Mesothelial cell of epicardium (in vitro differentiated cells): ENCODE results near the gene SYNE1. TPM values are rescaled to one million over a fixed set of nuclear protein-coding genes. Genes with fewer than 3 reads are reported as not detected.

ENCODE experiments used
- DNase-seq, 2 experiments: peaks; one replicate each; pipeline ENCODE4 v3.0.0; 2021; ENCODE audit warnings: low spot score in 2 of 2; ENCODE audit not compliant: unreplicated experiment in 2 of 2
- H3K27ac Mint-ChIP-seq: 2 replicates; pipeline ENCODE4 v1.8.0; 2021; ENCODE audit warnings: mixed read lengths
- H3K27me3 Mint-ChIP-seq: 2 replicates; pipeline ENCODE4 v1.8.0; 2021; ENCODE audit warnings: low read depth, mixed read lengths
- H3K36me3 Mint-ChIP-seq: 2 replicates; pipeline ENCODE4 v1.8.0; 2021; ENCODE audit warnings: mixed read lengths
- H3K4me1 Mint-ChIP-seq: 2 replicates; pipeline ENCODE4 v1.8.0; 2021; ENCODE audit warnings: mixed read lengths
- H3K4me3 Mint-ChIP-seq: 2 replicates; pipeline ENCODE4 v1.8.0; 2021; ENCODE audit warnings: mild to moderate bottlenecking, moderate library complexity, mixed read lengths
- H3K9me3 Mint-ChIP-seq: 2 replicates; pipeline ENCODE4 v1.8.0; 2021; ENCODE audit warnings: mixed read lengths
- CTCF ChIP-seq: fragments of 200-600 bp; sonication (generic); IDR thresholded peaks from one replicate; pipeline ENCODE4 v1.5.0; 2021; ENCODE audit warnings: antibody characterized with exemption; ENCODE audit not compliant: unreplicated experiment
- total RNA-seq: library from RNA; stranded (reverse); gene quantifications from 3 replicates; pipeline ENCODE4 v1.2.1, GENCODE V29; 2021

Gene SYNE1
- total RNA-seq, 1 donor from 2014 or later = 60.5 TPM

GRCh38 chr6:152386131-152386530 is 251.0 kb downstream of the SYNE1 start:
- no peak overlapping the region for H3K4me3 Mint-ChIP-seq
- no peak for TF ChIP-seq CTCF
- no peaks in the 10 kb centered on the region for H3K27me3 Mint-ChIP-seq
- no peak overlapping the region for H3K27ac Mint-ChIP-seq
- H3K4me1 Mint-ChIP-seq = peaks cover 12% of the 10 kb centered on the region
- no peak for DNase-seq
- no peaks in the 10 kb centered on the region for H3K9me3 Mint-ChIP-seq
- H3K36me3 Mint-ChIP-seq = no peaks in the 10 kb centered on the region

GRCh38 chr6:152380993-152381898 is 255.9 kb downstream of the SYNE1 start:
- TF ChIP-seq CTCF = no peak
- Mint-ChIP-seq H3K4me3 (peak overlapping the region; percentile 88), H3K4me1 (peaks cover 28% of the 10 kb centered on the region)

DNA sequence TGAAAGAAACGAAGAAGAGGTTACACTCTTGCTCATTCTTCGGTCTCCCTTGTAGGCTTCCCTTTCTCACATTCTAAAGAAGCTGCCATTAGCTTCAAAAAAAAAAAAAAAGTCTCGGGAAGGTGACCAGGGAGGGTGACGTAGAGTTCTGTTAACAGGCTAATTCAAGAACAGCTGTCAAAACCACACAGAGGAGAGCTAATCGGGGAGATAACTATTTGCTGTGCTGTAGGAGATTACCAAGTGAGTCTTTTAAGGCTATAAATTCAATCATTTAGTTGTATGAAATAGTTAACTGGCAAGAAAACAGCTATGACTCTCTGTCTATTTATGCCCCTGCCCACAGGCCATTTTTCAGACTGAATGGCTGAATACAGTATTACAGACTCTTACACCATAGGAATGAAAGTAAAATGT is 256.8 kb downstream of the SYNE1 start:
- H3K27me3 Mint-ChIP-seq = no peaks in the 10 kb centered on the region
- peak overlapping the region; percentile 99 for H3K27ac Mint-ChIP-seq
- peaks cover 5% of the 10 kb centered on the region for H3K36me3 Mint-ChIP-seq
- no peak for DNase-seq
- no peaks in the 10 kb centered on the region for H3K9me3 Mint-ChIP-seq
- peak overlapping the region; percentile 88 for H3K4me3 Mint-ChIP-seq
- no peak for TF ChIP-seq CTCF
- peaks cover 28% of the 10 kb centered on the region for H3K4me1 Mint-ChIP-seq

More at GRCh38 chr6:152380993-152381898, 255.9 kb downstream of the SYNE1 start:
- Mint-ChIP-seq H3K27ac (peak overlapping the region; percentile 99), H3K27me3 (no peaks in the 10 kb centered on the region), H3K36me3 (peaks cover 2% of the 10 kb centered on the region), H3K9me3 (no peaks in the 10 kb centered on the region)
- DNase-seq = peak; percentile 36 to 62

GRCh38 chr6:152379423-152379822 is 257.7 kb downstream of the SYNE1 start:
- Mint-ChIP-seq H3K27me3 (no peaks in the 10 kb centered on the region), H3K36me3 (peaks cover 5% of the 10 kb centered on the region), H3K4me1 (peaks cover 28% of the 10 kb centered on the region), H3K27ac (peak overlapping the region; percentile 50), H3K4me3 (peak overlapping the region; percentile 88), H3K9me3 (no peaks in the 10 kb centered on the region)
- TF ChIP-seq CTCF = no peak
- DNase-seq = no peak

DNA sequence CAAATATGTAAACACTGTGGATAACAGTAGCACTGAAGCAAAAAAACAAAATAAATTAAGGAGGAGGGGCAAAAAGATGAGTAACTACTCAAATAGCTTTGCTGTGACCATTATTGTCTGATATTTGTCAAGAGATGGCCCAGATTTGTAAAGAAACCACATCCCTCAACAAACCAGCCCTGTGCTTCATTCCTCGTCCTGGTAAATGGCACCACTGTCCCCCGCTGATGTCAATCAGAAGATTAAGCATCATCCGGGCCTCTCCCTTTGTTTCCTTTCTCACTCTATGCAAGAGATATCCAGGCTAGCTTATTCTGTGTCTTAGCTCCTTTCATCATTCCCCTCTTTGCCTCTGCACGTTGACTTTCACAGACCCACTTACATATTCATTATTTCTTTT is 259.0 kb downstream of the SYNE1 start:
- no peak for TF ChIP-seq CTCF
- Mint-ChIP-seq H3K27ac (no peak overlapping the region), H3K27me3 (no peaks in the 10 kb centered on the region), H3K36me3 (peaks cover 5% of the 10 kb centered on the region), H3K9me3 (no peaks in the 10 kb centered on the region), H3K4me1 (peaks cover 28% of the 10 kb centered on the region), H3K4me3 (no peak overlapping the region)
- DNase-seq = no peak
